ENCODE data around the gene RNF38.
A peak's percentile ranks its signal among the peaks of the same experiment; 100 is the strongest.
"Not testable (repeated sequence)": the region's sequence is repeated elsewhere in the genome, so short reads cannot be mapped to it uniquely, and the experiment has no call there.

Gene RNF38

DNA sequence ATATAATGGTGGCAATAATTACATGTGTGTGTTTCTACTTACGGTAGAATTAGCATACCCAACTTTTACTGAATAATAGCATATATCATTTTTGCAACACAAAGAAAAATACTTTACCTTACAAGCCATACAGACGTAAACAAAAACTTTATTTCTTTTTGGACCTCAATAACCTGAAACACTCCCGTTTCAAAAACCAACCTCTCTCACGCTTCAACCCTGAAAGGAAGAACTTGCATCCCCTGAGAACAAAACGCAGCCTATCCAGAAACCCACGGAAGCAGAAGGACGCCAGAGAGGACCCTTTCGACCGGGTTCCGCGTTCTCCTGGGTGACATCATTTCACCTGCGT, at the start of gene RNF38:
RNF38 (minus strand) TSS at position 290 of the 352 bp plus-strand sequence; CDS start at position 129, 161 bp downstream.
- DNase-seq (ENCODE audit: low read depth) = no peak
- TF ChIP-seq CTCF (IDR thresholded peaks at IDR 0.05; ENCODE audit: low read length, missing control alignments) = no peak

DNA sequence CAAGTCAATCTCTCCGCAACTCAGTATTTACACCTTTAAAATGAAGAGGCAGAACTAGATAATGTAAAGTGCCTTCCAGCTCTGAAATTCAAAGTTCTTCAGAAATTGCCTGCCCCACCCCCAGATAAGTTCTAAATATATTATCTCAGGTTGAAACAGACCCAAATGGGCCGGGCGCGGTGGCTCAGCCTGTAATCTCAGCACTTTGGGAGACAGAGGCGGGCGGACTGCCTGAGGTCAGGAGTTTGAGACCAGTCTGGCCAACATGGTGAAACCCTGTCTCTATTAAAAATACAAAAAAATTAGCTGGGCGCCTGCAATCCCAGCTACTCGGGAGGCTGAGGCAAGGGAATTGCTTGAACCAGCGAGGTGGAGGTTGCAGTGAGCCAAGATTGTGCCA, 48.5 kb upstream of the RNF38 start:
- not testable (repeated sequence) for H3K4me3 ChIP-seq (replicated peaks; ENCODE audit: low read depth, low read length); DNase-seq (ENCODE audit: low read depth)

More for the DNA sequence above, at the start of gene RNF38:
- peak within 1 kb of the TSS; percentile 68 for H3K4me3 ChIP-seq (replicated peaks; ENCODE audit: low read depth, low read length)

- TF ChIP-seq CTCF (IDR thresholded peaks at IDR 0.05; ENCODE audit: low read length, missing control alignments) = no peak
These were observed 47.9 kb upstream of the RNF38 start for GRCh38 chr9:36448017-36448416.

GRCh38 chr9:36446678-36447077, 46.6 kb upstream of the RNF38 start:
- H3K4me3 ChIP-seq (replicated peaks; ENCODE audit: low read depth, low read length); DNase-seq (ENCODE audit: low read depth): not testable (repeated sequence)

More at GRCh38 chr9:36448017-36448416, 47.9 kb upstream of the RNF38 start:
- H3K4me3 ChIP-seq (replicated peaks; ENCODE audit: low read depth, low read length) = no peak overlapping the region
- DNase-seq (ENCODE audit: low read depth) = no peak

GRCh38 chr9:36445800-36446361, 45.8 kb upstream of the RNF38 start:
- H3K4me3 ChIP-seq (replicated peaks; ENCODE audit: low read depth, low read length) = no peak overlapping the region
- no peak for DNase-seq (ENCODE audit: low read depth)
- TF ChIP-seq CTCF (IDR thresholded peaks at IDR 0.05; ENCODE audit: low read length, missing control alignments) = no peak

- no peak for DNase-seq (ENCODE audit: low read depth)
- no peak overlapping the region for H3K4me3 ChIP-seq (replicated peaks; ENCODE audit: low read depth, low read length)
- no peak for TF ChIP-seq CTCF (IDR thresholded peaks at IDR 0.05; ENCODE audit: low read length, missing control alignments)
These were observed 44.1 kb upstream of the RNF38 start for GRCh38 chr9:36444203-36444602.

DNA sequence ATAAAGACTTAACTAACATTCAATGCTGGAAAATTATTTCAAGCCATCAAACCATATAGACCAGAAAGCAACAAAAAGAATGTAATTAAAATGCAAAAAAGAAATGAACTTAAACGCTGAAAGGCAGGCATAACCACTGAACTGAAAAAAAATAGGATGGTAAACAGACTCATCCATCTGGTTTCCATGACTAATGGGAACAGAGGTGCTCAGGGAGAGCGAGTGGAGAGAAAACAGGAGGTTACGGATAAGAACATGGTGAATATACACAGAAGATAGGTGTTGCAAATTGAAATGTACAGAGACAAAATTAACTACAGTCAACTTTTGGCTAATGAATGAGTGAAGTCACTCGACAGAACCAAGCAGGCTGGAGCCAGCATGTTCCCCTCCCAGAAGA, 43.5 kb upstream of the RNF38 start:
- no peak overlapping the region for H3K4me3 ChIP-seq (replicated peaks; ENCODE audit: low read depth, low read length)
- TF ChIP-seq CTCF (IDR thresholded peaks at IDR 0.05; ENCODE audit: low read length, missing control alignments) = no peak
- DNase-seq (ENCODE audit: low read depth) = no peak

DNA sequence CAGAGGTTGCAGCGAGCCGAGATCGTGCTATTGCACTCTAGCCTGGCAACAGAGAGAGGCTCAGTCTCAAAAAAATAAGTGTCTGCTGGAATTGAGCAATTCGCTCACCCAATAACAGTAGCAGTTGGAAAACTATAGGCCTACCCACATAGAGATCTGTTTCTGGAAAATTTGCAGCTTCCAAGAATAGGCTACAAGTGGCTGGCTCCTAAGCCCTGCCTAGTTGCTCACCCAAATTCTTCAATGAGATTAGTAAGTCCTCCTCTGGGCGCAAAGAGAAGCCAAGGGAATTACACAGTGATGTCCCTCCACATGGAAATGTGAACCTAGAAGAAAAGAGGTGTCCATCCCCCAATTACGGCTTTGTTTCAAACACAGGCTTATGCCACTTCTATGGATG, 42.6 kb upstream of the RNF38 start:
- TF ChIP-seq CTCF (IDR thresholded peaks at IDR 0.05; ENCODE audit: low read length, missing control alignments) = no peak
- no peak for DNase-seq (ENCODE audit: low read depth)
- H3K4me3 ChIP-seq (replicated peaks; ENCODE audit: low read depth, low read length) = no peak overlapping the region

Measured in fibroblast of pulmonary artery (primary cell).